K562 (cell line): ENCODE data around the gene CCDC192. TPM values are rescaled to one million over a fixed set of nuclear protein-coding genes. Genes with fewer than 3 reads are reported as not detected.

ENCODE experiments used
- ATAC-seq: fragments of 200-7000 bp; cut with Tn5 transposase; 3 replicates; pipeline ENCODE4 v1.9.1; 2020; ENCODE audit warnings: moderate library complexity
- BruUV-seq: library from RNA; stranded (reverse); fragments of 400-500 nt; replicated peaks from 2 replicates; lab custom pipeline; 2021; lab: Mats Ljungman, UMichigan
- CTCF ChIA-PET: fragments of 300-600 bp; formaldehyde crosslinking; extraction: SDS; loops from one replicate; lab custom pipeline; 2021; ENCODE audit warnings: low intra/inter-chr PET ratio; lab: Yijun Ruan, JAX
- POLR2A ChIA-PET: fragments of 300-600, 350-650 bp; sonication (Branson Sonifier 250); formaldehyde crosslinking; extraction: SDS; loops from one replicate; lab custom pipeline; 2021; ENCODE audit warnings: antibody characterized with exemption, inconsistent platforms; lab: Yijun Ruan, JAX
- DNase-seq, 4 experiments: peaks; one replicate each; pipeline versions ENCODE4 v3.0.0 to v3.0.0-alpha.2; 2011 to 2018; ENCODE audit warnings: low spot score in 3 of 4, mixed read lengths in 3 of 4; ENCODE audit errors: extremely low read depth in 1 of 4
- FAIRE-seq: peaks from 2 replicates; lab custom pipeline; 2011; peaks lifted over from hg19 to GRCh38; lab: Jason Lieb, UNC
- H2AFZ ChIP-seq: 2 replicates; pipeline ENCODE4 v1.6.0; 2011; ENCODE audit warnings: low read depth, low read length, control low read depth, inconsistent platforms
- H3K27ac ChIP-seq: fragments of 200-600 bp; 3 replicates; pipeline ENCODE4 v1.8.0; 2011; ENCODE audit warnings: low read depth, mild to moderate bottlenecking, control low read depth, inconsistent platforms, low read length, moderate library complexity, mixed read lengths; ENCODE audit errors: extremely low read depth
- H3K27me3 ChIP-seq, 2 experiments: fragments of 300-600 bp in 1 of 2; 2 replicates in 1 of 2; 3 replicates in 1 of 2; pipeline versions ENCODE4 v1.6.0 to v1.8.0; 2011; ENCODE audit warnings: inconsistent platforms in 2 of 2, low read length in 2 of 2, mild to moderate bottlenecking in 1 of 2, mixed read lengths in 1 of 2, moderate library complexity in 1 of 2; ENCODE audit not compliant: control insufficient read depth in 2 of 2, insufficient read depth in 2 of 2
- H3K36me3 ChIP-seq: fragments of 300-600 bp; 3 replicates; pipeline ENCODE4 v1.8.0; 2011; ENCODE audit warnings: mild to moderate bottlenecking, low read length, inconsistent platforms; ENCODE audit not compliant: control insufficient read depth, insufficient read depth
- H3K4me1 ChIP-seq, 2 experiments: fragments of 200-600 bp in 1 of 2; replicated peaks in 1 of 2; 2 replicates in 1 of 2; 3 replicates in 1 of 2; pipeline versions ENCODE4 v1.5.1 to v1.8.0; 2011; ENCODE audit warnings: inconsistent platforms in 2 of 2, low read length in 2 of 2, mild to moderate bottlenecking in 1 of 2, mixed read lengths in 1 of 2, moderate library complexity in 1 of 2; ENCODE audit not compliant: control insufficient read depth in 2 of 2, insufficient read depth in 2 of 2
- H3K4me2 ChIP-seq: 2 replicates; pipeline ENCODE4 v1.6.1; 2011; ENCODE audit warnings: low read length, control low read depth, inconsistent platforms, mixed read lengths; ENCODE audit not compliant: insufficient read depth
- H3K4me3 ChIP-seq: fragments of 200-600 bp; sonication (generic), shearing (Covaris generic); 2 replicates; pipeline ENCODE4 v1.5.1; 2016; ENCODE audit warnings: control low read depth, inconsistent platforms
- H3K79me2 ChIP-seq: fragments of 200-600 bp; 3 replicates; pipeline ENCODE4 v1.8.0; 2011; ENCODE audit warnings: low read length, inconsistent platforms; ENCODE audit not compliant: control insufficient read depth, insufficient read depth
- H3K9ac ChIP-seq, 2 experiments: 2 replicates each; pipeline versions ENCODE4 v1.6.0 to v1.6.1; 2011; ENCODE audit warnings: low read depth in 2 of 2, low read length in 2 of 2, control low read depth in 1 of 2, inconsistent platforms in 1 of 2, mild to moderate bottlenecking in 1 of 2, mixed read lengths in 1 of 2; ENCODE audit not compliant: insufficient read depth in 1 of 2
- H3K9me1 ChIP-seq: one replicate; pipeline ENCODE4 v1.6.0; 2011; ENCODE audit warnings: inconsistent platforms, mild to moderate bottlenecking, low read length, moderate library complexity; ENCODE audit not compliant: control insufficient read depth, insufficient read depth
- H3K9me3 ChIP-seq: replicated peaks from 2 replicates; pipeline ENCODE4 v1.5.1; 2011; ENCODE audit warnings: low read depth, low read length, inconsistent platforms; ENCODE audit not compliant: control insufficient read depth, insufficient read depth
- H4K20me1 ChIP-seq: replicated peaks from 2 replicates; pipeline ENCODE4 v1.6.1; 2011; ENCODE audit warnings: low read length, inconsistent platforms, mixed read lengths; ENCODE audit not compliant: control insufficient read depth, insufficient read depth
- ATF1 ChIP-seq, 2 experiments: fragments of 450-650 bp in 1 of 2; IDR thresholded peaks; 2 replicates each; pipeline ENCODE4 v1.6.1; 2016; ENCODE audit warnings: missing compliant biosample characterization in 1 of 2, missing genetic modification characterization in 1 of 2
- CCAR2 ChIP-seq: fragments of 200-400 bp; formaldehyde crosslinking; IDR thresholded peaks from 2 replicates; pipeline ENCODE4 v1.6.1; 2017; ENCODE audit warnings: mild to moderate bottlenecking, low read depth, low read length
- DDX20 ChIP-seq: fragments of 450-650 bp; IDR thresholded peaks from 2 replicates; pipeline ENCODE4 v1.6.1; 2016; ENCODE audit warnings: missing genetic modification characterization, low read depth, mild to moderate bottlenecking, missing compliant biosample characterization, moderate library complexity
- E4F1 ChIP-seq: fragments of 250-450 bp; sonication (Bioruptor Pico); IDR thresholded peaks from 2 replicates; pipeline ENCODE4 v1.5.0; 2021; ENCODE audit warnings: mild to moderate bottlenecking, borderline replicate concordance
- KAT7 ChIP-seq: sonication (generic); formaldehyde crosslinking; IDR thresholded peaks from 2 replicates; pipeline ENCODE4 v1.8.0; 2022; ENCODE audit warnings: missing genetic modification reagents, mild to moderate bottlenecking, borderline replicate concordance
- MAZ ChIP-seq, 2 experiments: fragments of 450-650 bp in 1 of 2; sonication (generic) in 1 of 2; formaldehyde crosslinking; IDR thresholded peaks in 1 of 2; conservative IDR thresholded peaks in 1 of 2; 2 replicates each; pipeline versions ENCODE4 v1.4.0 to v1.5.0; 2020; ENCODE audit warnings: mild to moderate bottlenecking in 1 of 2, missing genetic modification reagents in 1 of 2
- PHF21A ChIP-seq: fragments of 450-650 bp; IDR thresholded peaks from 2 replicates; pipeline ENCODE4 v1.6.1; 2017; ENCODE audit warnings: low read depth, borderline replicate concordance
- PRMT5 ChIP-seq: sonication (generic); formaldehyde crosslinking; IDR thresholded peaks from 2 replicates; pipeline ENCODE4 v1.5.0; 2020; ENCODE audit warnings: missing genetic modification reagents
- RFX1 ChIP-seq: fragments of 450-650 bp; IDR thresholded peaks from 2 replicates; pipeline ENCODE4 v1.6.1; 2016; ENCODE audit warnings: mild to moderate bottlenecking, moderate library complexity
- SAFB ChIP-seq: fragments of 200-400 bp; formaldehyde crosslinking; IDR thresholded peaks from 2 replicates; pipeline ENCODE4 v1.6.1; 2017; ENCODE audit warnings: low read depth, low read length, borderline replicate concordance
- SIN3A ChIP-seq, 2 experiments: fragments of 150-350 bp in 1 of 2; IDR thresholded peaks; 2 replicates each; pipeline ENCODE4 v1.6.1; 2011 to 2016; ENCODE audit warnings: borderline replicate concordance in 2 of 2, low read depth in 2 of 2, low read length in 2 of 2, mild to moderate bottlenecking in 2 of 2, moderate library complexity in 2 of 2; ENCODE audit not compliant: control insufficient read depth in 1 of 2
- TCF7L2 ChIP-seq: fragments of 150-350 bp; IDR thresholded peaks from 2 replicates; pipeline ENCODE4 v1.6.1; 2016; ENCODE audit warnings: low read depth, mild to moderate bottlenecking, low read length, moderate library complexity
- TSC22D4 ChIP-seq: fragments of 450-650 bp; IDR thresholded peaks from 2 replicates; pipeline ENCODE4 v1.6.1; 2016; ENCODE audit warnings: missing genetic modification characterization, missing biosample characterization, control low read depth
- WGBS: fragments of 100-300 bp; shearing (Covaris generic); methylation state at CpG from one replicate; pipeline ENCODE4 v1.1.6; 2016; ENCODE audit warnings: low coverage, mixed read lengths; ENCODE audit not compliant: insufficient coverage; ENCODE audit errors: missing lambda C conversion rate; 5-methylcytosine and 5-hydroxymethylcytosine counted together
- in situ Hi-C: fragments of 300-500 bp; cut with MboI; formaldehyde crosslinking; loops from 4 replicates; pipeline ENCODE4 v1.15.0; 2018; ENCODE audit warnings: inconsistent platforms, mixed read lengths
- intact Hi-C: fragments of 100-400 bp; cut with micrococcal nuclease; formaldehyde crosslinking; loops from 2 replicates; pipeline ENCODE4 v1.14.2; 2022
- polyA plus RNA-seq, 8 experiments: library from polyadenylated mRNA; depleted of rRNA in 4 of 8; stranded (reverse) in 5 of 8; unstranded in 3 of 8; fragments of >200 nt; fragmentation: Nextera tagmentation in 2 of 8; fragmentation: Illumina TruSeq in 1 of 8; extraction: Ambion mirVana in 2 of 8; extraction: Trizol in 1 of 8; gene quantifications; 2 replicates each; pipeline versions ENCODE4 v1.2.1 to v1.2.3, GENCODE V29; 2011 to 2014; ENCODE audit warnings: inconsistent platforms in 1 of 8, missing spikeins in 1 of 8
- total RNA-seq, 7 experiments: library from RNA; depleted of rRNA in 6 of 7; stranded (reverse); fragments of >200 nt in 6 of 7; fragmentation: Illumina TruSeq in 2 of 7; extraction: Trizol in 2 of 7; gene quantifications; 2 replicates each; pipeline versions ENCODE4 v1.2.1 to v1.2.3, GENCODE V29; 2011 to 2021; ENCODE audit warnings: low replicate concordance in 1 of 7
- TF ChIP-seq, protein P1 (sequence below): fragments of 250-450 bp; sonication (Bioruptor Pico); IDR thresholded peaks from 2 replicates; pipeline ENCODE4 v1.4.0; 2020

CCDC192 gene
- total and polyA plus RNA-seq, 9 of the 15 experiments (the other 6 are each of a cell fraction or from before 2014, with no cell fraction given) = 0.21 to 0.66 (median 0.38) TPM; not detected in 2

GRCh38 chr5:127864511-127864910 is 161.3 kb downstream of the CCDC192 start:
- no TSS peak for BruUV-seq
- no peak overlapping the region for H3K4me2 ChIP-seq
- no peak overlapping the region for H3K27ac ChIP-seq
- ATAC-seq (no peak), DNase-seq (no peak)
- H3K4me1 ChIP-seq = no peaks in the 10 kb centered on the region
- CTCF ChIA-PET = no interaction called here
- 0% methylated on average over 1 of the region's 1 CpG for WGBS
- H3K27me3 ChIP-seq = no peaks in the 10 kb centered on the region
- H3K79me2 ChIP-seq = no peaks in the 10 kb centered on the region
- TF ChIP-seq RFX1 (no peak), PRMT5 (CRISPR knock-in tag) (no peak), ATF1 (CRISPR knock-in tag; IDR thresholded peaks at IDR 0.05) (no peak), ATF1 (tag; IDR thresholded peaks at IDR 0.05) (no peak), SIN3A (IDR thresholded peaks at IDR 0.05; ENCODE audit: borderline replicate concordance in 2 of 2, control insufficient read depth in 1 of 2, low read depth in 2 of 2, low read length in 2 of 2) (no peak), SAFB (no peak), DDX20 (no peak), KAT7 (CRISPR knock-in tag) (no peak), PHF21A (no peak), CCAR2 (no peak), E4F1 (no peak), TSC22D4 (tag) (no peak), MAZ (CRISPR knock-in tag; conservative IDR thresholded peaks at IDR 0.05 in 1 of 2, IDR thresholded peaks at IDR 0.05 in 1 of 2) (no peak), TCF7L2 (no peak)
- TF ChIP-seq, protein P1, sequence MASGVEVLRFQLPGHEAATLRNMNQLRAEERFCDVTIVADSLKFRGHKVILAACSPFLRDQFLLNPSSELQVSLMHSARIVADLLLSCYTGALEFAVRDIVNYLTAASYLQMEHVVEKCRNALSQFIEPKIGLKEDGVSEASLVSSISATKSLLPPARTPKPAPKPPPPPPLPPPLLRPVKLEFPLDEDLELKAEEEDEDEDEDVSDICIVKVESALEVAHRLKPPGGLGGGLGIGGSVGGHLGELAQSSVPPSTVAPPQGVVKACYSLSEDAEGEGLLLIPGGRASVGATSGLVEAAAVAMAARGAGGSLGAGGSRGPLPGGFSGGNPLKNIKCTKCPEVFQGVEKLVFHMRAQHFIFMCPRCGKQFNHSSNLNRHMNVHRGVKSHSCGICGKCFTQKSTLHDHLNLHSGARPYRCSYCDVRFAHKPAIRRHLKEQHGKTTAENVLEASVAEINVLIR (CRISPR knock-in tag) = no peak
- TF ChIP-seq, all 486 proteins: peak for 0
- Histone ChIP-seq H3K9me1 (no peaks in the 10 kb centered on the region), H3K9me3 (no peaks in the 10 kb centered on the region), H3K4me3 (no peak overlapping the region), H2AFZ (no peak overlapping the region), H3K9ac (no peak overlapping the region), H3K36me3 (no peaks in the 10 kb centered on the region), H4K20me1 (no peaks in the 10 kb centered on the region)
- intact Hi-C loops (no loop called here), in situ Hi-C loops (loop anchor here (25.0 kb wide), 1 partner anchor 1898 kb away; no protein-coding TSS in a partner anchor)
- POLR2A ChIA-PET = no interaction called here
- FAIRE-seq = no peak
